OCI-LY7 (cell line): ENCODE results near the gene RPL29. TPM values are rescaled to one million over a fixed set of nuclear protein-coding genes. Genes with fewer than 3 reads are reported as not detected.

Experiments used
- BruUV-seq: library from RNA; stranded (reverse); fragments of 400-500 nt; replicated peaks from 2 replicates; lab custom pipeline; 2021; lab: Mats Ljungman, UMichigan
- CTCF ChIA-PET: fragments of 300-600 bp; sonication (Branson Sonifier 250); formaldehyde crosslinking; loops from one replicate; lab custom pipeline; 2022; ENCODE audit warnings: antibody characterized with exemption; ENCODE audit not compliant: unreplicated experiment; lab: Charles Lee
- POLR2A ChIA-PET: fragments of 300-600 bp; sonication (Branson Sonifier 250); formaldehyde crosslinking; loops from one replicate; lab custom pipeline; 2022; ENCODE audit warnings: antibody characterized with exemption; lab: Charles Lee
- DNase-seq: peaks from one replicate; pipeline ENCODE4 v3.0.0-alpha.2; 2015; ENCODE audit warnings: low spot score
- H2AFZ ChIP-seq: fragments of 200-600 bp; sonication (generic), shearing (Covaris generic); 2 replicates; pipeline ENCODE4 v1.6.1; 2014; ENCODE audit warnings: mild to moderate bottlenecking, antibody characterized with exemption, low read length, moderate library complexity
- H3K27ac ChIP-seq: fragments of 200-600 bp; sonication (generic); 2 replicates; pipeline ENCODE4 v1.5.1; 2014; ENCODE audit warnings: mixed run types, low read depth, mild to moderate bottlenecking, moderate library complexity, low read length, inconsistent platforms; ENCODE audit not compliant: poor library complexity, severe bottlenecking
- H3K36me3 ChIP-seq: fragments of 200-600 bp; sonication (generic); 2 replicates; pipeline ENCODE4 v1.6.1; 2014; ENCODE audit warnings: mild to moderate bottlenecking, antibody characterized with exemption, low read length, moderate library complexity, mixed read lengths; ENCODE audit not compliant: insufficient read depth
- H3K4me1 ChIP-seq: fragments of 200-600 bp; sonication (generic); 2 replicates; pipeline ENCODE4 v1.5.1; 2014; ENCODE audit warnings: mild to moderate bottlenecking, low read length; ENCODE audit not compliant: insufficient read depth, poor library complexity, severe bottlenecking
- H3K4me2 ChIP-seq: fragments of 200-600 bp; sonication (generic); 2 replicates; pipeline ENCODE4 v1.6.1; 2014; ENCODE audit warnings: mild to moderate bottlenecking, low read length
- H3K4me3 ChIP-seq: fragments of 200-600 bp; sonication (generic); 2 replicates; pipeline ENCODE4 v1.5.1; 2014; ENCODE audit warnings: mild to moderate bottlenecking, low read depth, low read length; ENCODE audit not compliant: poor library complexity, severe bottlenecking
- H3K79me2 ChIP-seq: fragments of 200-600 bp; sonication (generic); 2 replicates; pipeline ENCODE4 v1.6.1; 2016; ENCODE audit warnings: low read depth, mild to moderate bottlenecking, low read length, moderate library complexity, mixed read lengths; ENCODE audit not compliant: insufficient read depth
- H3K9me2 ChIP-seq: fragments of 200-600 bp; sonication (generic); 2 replicates; pipeline ENCODE4 v1.6.1; 2016; ENCODE audit warnings: mild to moderate bottlenecking, low read length, mixed read lengths; ENCODE audit not compliant: insufficient read depth
- H3K9me3 ChIP-seq: fragments of 200-600 bp; sonication (generic); 2 replicates; pipeline ENCODE4 v1.6.1; 2014; ENCODE audit warnings: mild to moderate bottlenecking, mixed run types, low read length, mixed read lengths
- H4K20me1 ChIP-seq: fragments of 200-600 bp; sonication (generic); 2 replicates; pipeline ENCODE4 v1.6.1; 2014; ENCODE audit warnings: mild to moderate bottlenecking, antibody characterized with exemption, low read length, moderate library complexity, mixed read lengths; ENCODE audit not compliant: insufficient read depth
- EZH2phosphoT487 ChIP-seq: fragments of 200-600 bp; sonication (generic); IDR thresholded peaks from 2 replicates; pipeline ENCODE4 v1.6.1; 2018; ENCODE audit warnings: low read depth, borderline replicate concordance, mild to moderate bottlenecking, mixed run types, antibody characterized with exemption, low read length, moderate library complexity, mixed read lengths
- intact Hi-C: fragments of 100-400 bp; cut with micrococcal nuclease; formaldehyde crosslinking; loops from one replicate; pipeline ENCODE4 v1.10.0; 2022; ENCODE audit not compliant: unreplicated experiment
- total RNA-seq, 2 experiments: library from RNA; depleted of rRNA in 1 of 2; stranded (reverse); fragments of >200 nt in 1 of 2; shearing (Covaris generic) in 1 of 2; gene quantifications; 2 replicates each; pipeline ENCODE4 v1.2.3, GENCODE V29; 2014 to 2022
- TF ChIP-seq, protein P1 (sequence below): fragments of 200-600 bp; sonication (generic); conservative IDR thresholded peaks from 2 replicates; pipeline ENCODE4 v1.5.1; 2014; ENCODE audit warnings: mild to moderate bottlenecking, antibody characterized with exemption, low read length, moderate library complexity, mixed read lengths

The RPL29 gene
- total RNA-seq, 2 experiments from 2014 or later: 1,535 to 1,781 TPM

DNA sequence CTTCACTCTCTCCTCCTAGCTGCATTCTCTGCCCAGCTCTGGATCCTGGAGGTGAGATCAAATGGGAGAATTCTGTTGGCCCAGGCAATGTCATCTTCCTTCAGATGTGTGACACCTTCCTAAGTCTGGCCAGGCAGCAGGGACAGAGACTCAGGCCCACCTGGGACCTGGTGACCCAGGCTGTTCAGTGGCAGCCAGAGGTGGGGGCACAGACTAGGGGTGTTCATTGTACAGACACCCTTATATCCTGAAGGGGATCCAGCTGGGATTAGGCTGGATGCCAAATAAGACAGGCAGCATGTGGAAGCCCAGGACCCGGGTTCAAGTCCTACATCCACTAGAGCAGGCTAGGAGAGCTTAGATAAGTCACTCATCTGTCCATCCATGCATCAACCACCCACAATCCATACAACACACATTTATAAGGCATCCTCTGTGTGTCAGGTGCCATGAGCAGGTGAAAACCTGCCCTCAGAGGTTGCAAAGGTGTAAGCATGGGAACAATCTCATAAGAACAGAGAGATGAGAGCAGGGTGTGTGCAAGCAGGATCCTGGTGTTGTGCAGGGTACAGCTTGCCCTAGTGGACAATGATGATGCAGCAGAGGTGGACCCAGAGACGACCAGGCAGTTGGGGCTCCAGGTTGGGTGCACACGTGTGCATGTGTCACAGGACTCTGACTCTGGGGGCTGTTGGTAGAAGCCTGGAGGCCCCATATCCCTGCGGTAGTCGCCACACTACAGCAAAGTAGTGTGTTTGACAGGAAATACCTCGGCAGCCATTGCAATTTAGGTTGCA, 18.3 kb upstream of the RPL29 start:
- Histone ChIP-seq H2AFZ (no peak overlapping the region), H3K4me3 (no peak overlapping the region), H3K27ac (no peak overlapping the region), H3K4me2 (no peak overlapping the region), H3K79me2 (no peaks in the 10 kb centered on the region), H3K36me3 (no peaks in the 10 kb centered on the region), H3K4me1 (peaks cover 8% of the 10 kb centered on the region), H3K9me2 (no peaks in the 10 kb centered on the region), H3K9me3 (no peaks in the 10 kb centered on the region), H4K20me1 (no peaks in the 10 kb centered on the region)
- intact Hi-C loops: no loop called here
- CTCF ChIA-PET: no interaction called here
- no TSS peak for BruUV-seq
- POLR2A ChIA-PET: interaction anchor here (2.0 kb wide), 1 partner anchor 12 kb away, joined by 4 read pairs; no protein-coding TSS in a partner anchor
- DNase-seq: no peak
- TF ChIP-seq, protein P1, sequence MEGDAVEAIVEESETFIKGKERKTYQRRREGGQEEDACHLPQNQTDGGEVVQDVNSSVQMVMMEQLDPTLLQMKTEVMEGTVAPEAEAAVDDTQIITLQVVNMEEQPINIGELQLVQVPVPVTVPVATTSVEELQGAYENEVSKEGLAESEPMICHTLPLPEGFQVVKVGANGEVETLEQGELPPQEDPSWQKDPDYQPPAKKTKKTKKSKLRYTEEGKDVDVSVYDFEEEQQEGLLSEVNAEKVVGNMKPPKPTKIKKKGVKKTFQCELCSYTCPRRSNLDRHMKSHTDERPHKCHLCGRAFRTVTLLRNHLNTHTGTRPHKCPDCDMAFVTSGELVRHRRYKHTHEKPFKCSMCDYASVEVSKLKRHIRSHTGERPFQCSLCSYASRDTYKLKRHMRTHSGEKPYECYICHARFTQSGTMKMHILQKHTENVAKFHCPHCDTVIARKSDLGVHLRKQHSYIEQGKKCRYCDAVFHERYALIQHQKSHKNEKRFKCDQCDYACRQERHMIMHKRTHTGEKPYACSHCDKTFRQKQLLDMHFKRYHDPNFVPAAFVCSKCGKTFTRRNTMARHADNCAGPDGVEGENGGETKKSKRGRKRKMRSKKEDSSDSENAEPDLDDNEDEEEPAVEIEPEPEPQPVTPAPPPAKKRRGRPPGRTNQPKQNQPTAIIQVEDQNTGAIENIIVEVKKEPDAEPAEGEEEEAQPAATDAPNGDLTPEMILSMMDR: no peak
- TF ChIP-seq EZH2phosphoT487: no peak

DNA sequence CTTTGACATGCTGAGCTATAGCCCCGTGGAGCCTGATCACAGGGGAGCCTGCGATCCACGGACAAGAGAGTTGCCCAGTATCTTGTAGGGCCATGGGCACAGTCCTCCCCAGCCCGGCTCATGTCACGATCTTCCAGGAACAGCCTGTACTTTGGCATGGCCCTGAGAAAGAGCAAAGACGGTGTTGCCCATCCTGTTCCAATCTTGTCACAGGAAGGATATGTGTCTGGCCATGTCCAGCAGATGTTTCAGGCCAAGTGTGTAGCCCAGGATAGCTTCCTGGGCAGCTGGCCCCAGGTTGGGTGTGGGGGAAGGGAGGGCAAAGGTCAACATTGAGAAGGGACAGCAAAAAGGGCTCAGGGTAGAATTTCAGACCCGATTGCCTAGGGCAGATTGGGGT, 17.0 kb upstream of the RPL29 start:
- Histone ChIP-seq H3K4me1 (peaks cover 8% of the 10 kb centered on the region), H3K79me2 (no peaks in the 10 kb centered on the region), H3K27ac (no peak overlapping the region), H3K4me3 (no peak overlapping the region), H3K9me3 (no peaks in the 10 kb centered on the region), H3K9me2 (no peaks in the 10 kb centered on the region), H4K20me1 (no peaks in the 10 kb centered on the region), H3K36me3 (no peaks in the 10 kb centered on the region), H2AFZ (no peak overlapping the region), H3K4me2 (no peak overlapping the region)
- no peak for TF ChIP-seq EZH2phosphoT487
- TF ChIP-seq, protein P1: no peak
- CTCF ChIA-PET: no interaction called here
- POLR2A ChIA-PET: interaction anchor here (2.0 kb wide), 1 partner anchor 13 kb away, joined by 4 read pairs; no protein-coding TSS in a partner anchor
- DNase-seq: no peak
- no TSS peak for BruUV-seq
- intact Hi-C loops: no loop called here

DNA sequence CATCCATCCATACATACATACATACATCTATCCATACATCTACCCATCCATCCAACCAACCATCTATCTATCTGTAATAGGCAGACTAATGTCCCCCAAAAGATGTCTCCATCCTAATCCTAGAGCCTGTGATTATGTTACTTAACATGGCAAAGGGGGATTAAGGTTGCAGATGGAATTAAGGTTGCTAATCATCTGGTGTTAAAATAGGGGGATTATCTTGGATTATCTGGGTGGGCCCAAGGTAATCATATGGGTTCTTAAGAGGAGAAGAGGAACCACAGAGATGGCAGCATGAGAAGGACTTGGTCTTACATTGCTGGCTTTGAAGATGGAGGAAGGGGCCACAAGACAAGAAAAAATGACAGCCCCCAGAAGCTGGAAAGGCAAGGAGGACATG, 14.7 kb upstream of the RPL29 start:
- intact Hi-C loops: no loop called here

More for the DNA sequence above, 14.7 kb upstream of the RPL29 start:
- Histone ChIP-seq H3K4me2 (no peak overlapping the region), H3K79me2 (no peaks in the 10 kb centered on the region), H3K9me3 (no peaks in the 10 kb centered on the region), H3K27ac (no peak overlapping the region), H2AFZ (no peak overlapping the region), H3K9me2 (no peaks in the 10 kb centered on the region), H3K4me1 (peaks cover 14% of the 10 kb centered on the region), H4K20me1 (no peaks in the 10 kb centered on the region), H3K36me3 (no peaks in the 10 kb centered on the region), H3K4me3 (no peak overlapping the region)
- BruUV-seq: no TSS peak
- ChIA-PET POLR2A (no interaction called here), CTCF (no interaction called here)
- TF ChIP-seq EZH2phosphoT487: no peak
- TF ChIP-seq, protein P1: no peak
- no peak for DNase-seq
